COLO829 (cell line): Measurements from ENCODE around the gene POFUT2.
A peak's percentile ranks its signal among the peaks of the same experiment; 100 is the strongest.

Experiments
- DNase-seq: peaks from one replicate; pipeline ENCODE4 v3.0.0; 2012; ENCODE audit warnings: low spot score

Gene POFUT2

GRCh38 chr21:45248893-45249381 is 38.8 kb downstream of the POFUT2 start:
- DNase-seq, result no peak

DNA sequence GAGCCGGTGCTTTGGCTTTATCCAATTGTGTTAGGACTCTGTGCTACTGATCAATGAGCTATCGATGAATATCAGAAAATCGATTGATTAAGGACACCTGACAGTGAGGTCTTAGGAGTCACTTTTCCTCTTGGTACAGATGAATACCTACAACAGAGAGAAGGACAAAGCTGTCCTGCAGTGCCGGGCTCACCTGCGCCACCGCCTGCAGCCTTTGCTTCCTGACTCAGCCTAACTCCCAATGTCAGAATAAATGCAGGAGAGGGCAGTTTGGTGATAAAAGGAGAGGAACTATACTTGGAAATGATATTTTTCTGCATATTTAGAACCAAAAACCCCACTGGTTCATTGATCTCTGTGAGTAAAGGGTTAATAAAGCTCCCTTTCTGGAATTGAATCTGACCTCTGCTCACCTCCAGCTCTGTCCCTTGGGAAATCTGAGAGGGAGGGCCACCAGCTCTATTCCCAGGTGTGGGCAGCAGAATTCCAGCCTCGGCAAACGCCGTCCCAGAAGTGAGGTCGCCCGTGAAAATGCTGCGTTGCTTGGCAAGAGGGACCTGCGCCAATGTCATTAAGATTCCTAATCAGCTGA is 39.3 kb downstream of the POFUT2 start:
- DNase-seq, result no peak

DNA sequence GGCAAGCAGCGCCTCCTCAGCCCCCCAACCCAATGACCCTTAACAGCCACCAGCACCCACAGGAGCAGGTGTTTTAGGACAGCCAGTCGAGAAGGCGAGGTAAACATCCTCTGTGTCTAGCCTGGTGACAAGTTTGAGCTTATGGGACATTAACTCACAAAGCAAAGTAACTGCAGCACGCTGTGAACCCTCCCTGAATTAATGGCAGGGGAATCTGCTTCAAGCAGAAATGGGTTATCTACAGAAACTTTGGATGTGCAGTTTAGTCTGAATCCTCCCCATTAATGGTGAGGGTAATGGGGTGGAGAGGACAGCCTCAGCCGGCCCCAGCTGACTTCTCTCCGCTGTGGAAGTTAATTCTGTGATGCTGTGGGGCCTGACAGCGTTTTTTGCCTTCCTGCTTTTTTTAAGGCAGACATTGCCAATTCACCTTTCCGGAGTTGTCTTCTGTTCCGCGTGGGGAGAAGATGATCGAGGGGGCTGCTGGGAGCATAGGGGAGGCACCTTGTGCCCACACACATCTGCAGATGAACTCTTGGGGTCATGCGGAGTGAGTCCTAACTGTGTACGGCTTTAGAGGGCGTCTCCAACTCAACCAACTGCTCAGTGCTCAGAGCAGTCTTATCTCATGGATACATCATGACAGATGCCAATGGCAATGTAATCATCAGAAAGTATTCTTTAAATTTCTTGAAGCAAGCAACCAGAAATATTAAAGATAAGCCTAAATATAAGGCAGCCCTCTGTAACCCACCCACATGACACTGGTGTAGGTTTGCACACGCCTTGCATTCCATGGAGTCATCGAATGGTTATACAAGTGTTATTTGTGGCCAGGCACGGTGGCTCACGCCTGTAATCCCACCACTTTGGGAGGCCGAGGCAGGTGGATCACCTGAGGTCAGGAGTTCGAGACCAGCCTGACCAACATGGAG is 41.0 kb downstream of the POFUT2 start:
- no peak for DNase-seq

- no peak for DNase-seq
Observed at GRCh38 chr21:45244799-45245340, 42.8 kb downstream of the POFUT2 start.

GRCh38 chr21:45243603-45244002 is 44.1 kb downstream of the POFUT2 start:
- DNase-seq, result no peak

DNA sequence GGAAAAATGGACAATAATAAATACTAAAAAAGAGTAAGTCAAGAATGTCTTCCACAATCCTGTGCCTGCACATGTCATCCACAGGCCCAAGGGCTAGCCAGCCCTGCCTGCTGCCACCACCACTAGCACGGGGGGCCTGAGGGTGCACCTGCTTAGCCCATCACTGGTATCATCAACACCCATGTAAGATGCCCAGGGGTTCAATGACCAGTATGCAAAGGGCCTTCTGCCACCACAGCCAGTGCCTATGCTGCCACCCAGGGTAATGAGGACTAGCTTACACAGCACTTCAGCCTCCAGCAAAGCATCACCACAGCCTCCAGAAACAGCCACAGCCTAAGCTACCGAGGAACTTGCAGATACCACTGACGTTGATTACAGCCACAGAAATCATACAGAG is 46.3 kb downstream of the POFUT2 start:
- DNase-seq, result no peak

DNA sequence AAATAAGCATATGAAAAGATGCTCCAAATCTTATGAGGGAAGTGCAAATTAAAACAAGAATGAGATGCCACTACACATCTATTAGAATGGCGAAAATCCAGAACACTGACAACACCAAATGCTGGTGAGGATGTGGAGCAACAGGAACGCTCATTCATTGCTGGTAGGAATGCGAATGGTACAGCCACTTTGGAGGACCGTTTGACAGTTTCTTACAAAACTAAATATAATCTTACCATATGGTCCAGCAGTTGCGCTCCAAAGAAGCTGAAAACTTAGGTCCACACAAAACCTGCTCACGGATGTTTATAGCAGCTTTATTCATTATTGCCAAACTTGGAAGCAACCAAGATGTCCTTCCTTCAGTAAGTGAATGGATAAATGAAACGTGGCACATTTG is 50.3 kb downstream of the POFUT2 start:
- no peak for DNase-seq

DNA sequence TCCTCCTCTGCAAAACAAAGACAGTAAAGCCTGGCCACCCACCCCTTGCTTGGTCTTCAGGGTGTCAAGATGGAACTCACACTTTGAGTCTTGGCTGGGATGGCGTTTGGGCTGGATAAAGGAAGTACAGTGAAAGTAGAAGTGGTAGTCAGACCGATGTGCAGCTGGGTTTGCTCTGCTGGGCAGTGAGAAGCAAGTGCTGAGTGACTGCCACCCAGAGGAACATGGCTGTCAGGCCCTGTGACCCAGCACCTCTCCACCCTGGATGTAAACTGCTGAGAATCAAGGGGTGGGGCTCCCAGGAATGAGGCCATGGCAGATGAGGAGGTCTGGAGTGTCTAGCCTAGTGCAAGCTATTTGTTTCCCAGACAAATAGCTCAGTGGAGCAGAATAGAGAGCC is 51.2 kb downstream of the POFUT2 start:
- no peak for DNase-seq

DNA sequence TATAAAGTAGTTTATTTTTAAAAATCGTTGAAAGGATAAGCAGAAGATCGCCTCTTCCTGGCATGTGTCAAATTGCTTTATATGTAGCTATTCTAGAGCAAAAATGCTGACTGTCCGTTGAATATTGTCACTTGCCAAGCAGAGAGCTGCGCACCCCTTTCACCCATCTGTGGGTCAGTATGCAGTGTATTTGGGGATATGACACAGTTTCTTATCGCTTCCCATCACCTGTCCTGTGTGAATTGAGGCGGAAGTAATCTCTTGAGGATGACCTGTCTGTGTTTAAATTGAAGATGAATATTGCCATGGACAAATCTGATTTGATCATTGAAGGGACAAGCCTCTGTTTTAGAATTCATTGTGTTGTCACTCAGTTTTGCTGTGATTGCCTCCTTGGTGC is 52.2 kb downstream of the POFUT2 start:
- no peak for DNase-seq

- DNase-seq, result no peak
Observed at GRCh38 chr21:45234965-45235364, 52.7 kb downstream of the POFUT2 start.

DNA sequence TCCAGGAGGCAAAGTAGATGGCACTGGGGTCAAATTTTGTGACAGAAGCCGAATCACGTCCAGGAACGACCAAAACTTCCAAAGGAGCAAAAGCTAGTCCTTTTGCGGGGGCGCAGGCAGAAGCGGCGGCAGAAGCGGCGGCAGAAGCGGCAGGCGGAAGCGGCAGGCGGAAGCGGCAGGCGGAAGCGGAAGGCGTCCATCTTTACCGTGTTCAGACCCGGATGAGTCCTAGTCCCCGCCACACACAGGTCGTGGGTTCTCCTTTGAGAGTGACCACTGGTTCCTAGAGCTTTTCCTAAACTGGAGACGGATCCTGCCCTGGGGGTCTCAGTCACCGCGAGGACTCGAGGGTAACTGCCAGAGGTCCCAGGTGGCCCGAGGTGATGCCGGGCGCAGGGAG is 53.6 kb downstream of the POFUT2 start:
- DNase-seq, result no peak

DNA sequence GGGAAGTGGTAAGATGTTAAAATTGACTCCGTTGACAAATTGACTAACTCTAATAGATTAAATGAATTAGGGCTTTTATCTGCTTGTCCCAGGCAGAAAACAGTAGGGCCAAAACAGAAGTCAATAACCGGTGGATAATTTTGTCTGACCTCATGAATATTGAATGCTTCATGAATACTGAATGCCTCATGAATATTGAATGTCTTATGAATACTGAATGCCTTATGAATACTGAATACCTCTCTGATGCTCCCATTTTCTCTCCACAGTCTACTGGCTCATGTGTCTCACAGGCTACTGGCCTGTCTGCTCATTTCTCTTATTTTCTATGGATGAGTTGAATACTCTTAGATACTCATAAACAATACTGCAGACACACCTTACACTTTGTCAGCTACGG is 56.0 kb downstream of the POFUT2 start:
- no peak for DNase-seq

GRCh38 chr21:45228656-45229240 is 58.9 kb downstream of the POFUT2 start:
- DNase-seq, result no peak

DNA sequence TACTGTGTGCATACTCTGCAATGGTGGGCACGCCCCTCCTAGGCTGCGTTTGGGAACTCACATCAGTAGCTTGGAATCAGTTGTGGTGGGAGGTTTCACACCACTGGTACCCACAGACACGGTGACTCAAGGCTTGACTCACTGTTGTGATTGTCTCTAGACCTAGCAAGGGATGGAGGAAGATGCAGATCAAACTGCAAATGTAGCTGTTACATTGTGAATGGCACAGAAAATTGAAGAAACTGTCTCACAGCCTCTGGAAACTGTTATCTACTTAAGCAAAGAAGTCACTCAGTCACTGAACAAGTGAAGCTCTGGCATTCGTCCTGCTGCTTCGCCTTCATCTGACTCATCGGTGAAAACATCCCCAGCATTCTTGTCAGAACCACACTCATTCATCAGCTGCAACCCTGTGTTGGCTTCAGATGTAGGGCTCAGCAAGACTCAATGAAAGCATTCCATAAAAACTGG is 59.5 kb downstream of the POFUT2 start:
- peak; percentile 70 for DNase-seq

DNA sequence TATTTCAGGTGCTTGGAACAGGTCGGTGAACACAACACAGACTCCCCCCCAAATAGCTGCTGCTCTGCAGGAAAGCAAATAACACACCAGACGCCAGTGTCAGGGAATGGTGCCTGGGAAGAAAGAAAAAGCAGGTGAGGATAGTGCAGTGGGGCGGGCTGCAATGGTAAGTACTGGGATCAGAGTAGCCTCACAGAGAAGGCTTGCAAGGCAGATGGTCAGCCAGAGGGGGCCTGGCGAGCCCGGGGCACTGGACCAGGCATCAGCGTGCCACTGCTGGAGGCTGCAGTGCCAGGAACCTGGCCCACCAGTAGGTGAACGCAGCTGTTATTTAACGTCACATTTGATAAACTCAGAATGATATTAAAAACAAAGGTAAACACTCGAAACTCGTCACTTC is 60.0 kb downstream of the POFUT2 start:
- DNase-seq, result no peak

DNA sequence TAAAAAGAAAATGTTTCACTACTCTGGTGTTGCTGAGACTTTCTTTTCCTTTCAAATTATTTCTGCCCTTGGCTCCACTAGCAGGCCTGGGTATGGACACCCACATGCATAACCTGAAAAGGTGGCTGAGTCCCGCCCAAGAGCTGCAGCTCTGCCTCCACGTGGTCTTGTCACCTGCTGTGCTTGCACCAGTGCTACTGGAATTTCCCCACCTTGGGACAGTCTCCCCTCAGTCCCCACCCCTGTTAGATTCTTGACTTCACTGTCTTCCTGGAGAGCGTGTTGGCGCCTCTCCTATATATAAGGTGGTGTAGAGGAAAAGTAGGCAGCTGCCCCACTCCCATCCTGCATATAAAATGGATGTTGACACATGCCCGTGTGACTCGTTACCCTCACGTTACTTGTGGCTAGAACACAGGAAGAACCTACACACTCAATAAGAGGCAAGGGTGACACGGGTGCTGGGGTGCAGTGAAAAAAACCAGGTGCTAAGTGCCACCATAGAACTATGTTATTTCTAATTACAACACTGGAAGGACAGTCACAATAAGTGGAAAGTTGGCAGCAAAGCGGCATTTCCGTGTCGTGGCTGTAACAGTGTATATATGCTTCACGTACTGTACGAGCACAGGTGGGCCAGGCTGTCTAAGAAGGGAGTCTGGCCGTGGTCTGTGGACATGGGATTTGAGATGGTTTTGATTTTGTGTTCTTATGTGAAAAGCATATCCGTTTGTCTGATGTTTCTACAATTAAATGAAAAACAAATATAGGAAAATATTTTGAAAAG is 61.0 kb downstream of the POFUT2 start:
- no peak for DNase-seq

- DNase-seq, result no peak
Observed at GRCh38 chr21:45225741-45226327, 61.9 kb downstream of the POFUT2 start.

GRCh38 chr21:45225041-45225740 is 62.5 kb downstream of the POFUT2 start:
- DNase-seq, result no peak

- DNase-seq, result no peak
Observed at GRCh38 chr21:45224189-45224938, 63.3 kb downstream of the POFUT2 start.
